Right kidney (tissue), 1 donor: ENCODE measurements around the gene ASB1.
A peak's percentile ranks its signal among the peaks of the same experiment; 100 is the strongest.

ENCODE experiments used
- DNase-seq: peaks from one replicate; pipeline ENCODE4 v3.0.0-alpha.2; 2016

The ASB1 gene

GRCh38 chr2:238445409-238446190 lies 18.9 kb downstream of the ASB1 start:
- no peak for DNase-seq

DNA sequence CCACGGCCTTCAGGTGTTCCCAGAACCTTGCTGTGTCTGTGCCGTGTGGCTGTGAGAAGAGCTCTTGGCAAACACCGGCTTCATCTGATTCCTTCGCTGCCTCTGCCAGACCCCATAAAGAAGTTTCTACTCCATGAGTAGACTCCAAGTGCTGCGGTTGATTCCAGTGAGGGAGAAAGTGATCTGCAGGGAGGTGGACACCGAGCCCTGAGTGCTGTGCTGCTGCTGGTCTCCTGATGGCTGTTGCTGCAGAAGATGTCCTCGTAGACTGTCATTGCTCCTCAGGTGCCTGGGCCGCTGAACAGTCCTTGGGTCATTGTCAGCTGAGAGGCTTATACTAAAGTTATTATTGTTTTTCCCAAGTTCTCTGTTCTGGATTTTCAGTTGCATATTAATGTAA lies 19.6 kb downstream of the ASB1 start:
- DNase-seq = no peak

DNA sequence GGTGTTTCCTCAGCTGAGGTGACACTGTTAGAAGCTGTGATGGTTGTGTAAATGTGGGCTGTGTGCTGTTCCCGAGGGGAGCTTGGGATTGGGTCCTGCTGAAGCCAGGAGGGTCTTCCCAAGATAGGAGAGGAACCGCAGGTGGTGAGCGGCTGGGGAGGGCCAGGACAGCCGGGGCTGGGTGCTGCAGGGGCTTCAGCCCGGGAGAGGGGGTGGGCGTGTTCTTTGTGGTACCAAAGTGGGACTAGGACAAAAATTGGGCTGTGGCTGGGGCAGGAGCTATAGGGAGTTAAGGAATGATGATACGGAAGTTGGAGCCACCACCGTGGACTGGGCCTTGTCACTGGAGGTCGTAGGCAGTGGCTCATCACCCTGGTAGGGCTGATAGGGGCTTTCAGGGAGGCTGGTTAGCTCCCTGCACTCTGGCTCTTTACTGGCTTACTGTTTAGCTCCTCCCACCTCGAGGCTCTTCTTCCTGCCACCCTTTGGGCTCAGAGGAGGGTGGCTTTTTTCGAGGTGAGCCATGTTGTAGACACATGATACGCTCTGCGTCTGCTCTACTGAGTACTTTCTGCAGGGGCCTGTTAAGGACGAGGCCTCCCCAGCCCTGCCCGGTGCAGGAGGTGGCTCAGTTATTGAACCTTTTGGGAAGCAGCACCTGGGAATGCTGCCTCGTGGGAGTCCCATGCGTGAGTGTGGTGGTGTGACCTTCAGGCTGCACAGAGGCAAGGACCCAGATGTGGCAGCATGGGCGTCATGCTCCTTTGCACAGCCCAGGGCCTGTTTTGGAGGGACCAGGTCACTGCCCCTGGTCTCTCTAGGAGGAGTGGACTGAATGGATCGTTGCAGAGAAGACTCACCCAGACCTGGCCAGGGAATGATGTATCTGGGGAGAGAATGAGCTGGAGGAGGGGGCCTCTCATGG lies 21.6 kb downstream of the ASB1 start:
- no peak for DNase-seq

DNA sequence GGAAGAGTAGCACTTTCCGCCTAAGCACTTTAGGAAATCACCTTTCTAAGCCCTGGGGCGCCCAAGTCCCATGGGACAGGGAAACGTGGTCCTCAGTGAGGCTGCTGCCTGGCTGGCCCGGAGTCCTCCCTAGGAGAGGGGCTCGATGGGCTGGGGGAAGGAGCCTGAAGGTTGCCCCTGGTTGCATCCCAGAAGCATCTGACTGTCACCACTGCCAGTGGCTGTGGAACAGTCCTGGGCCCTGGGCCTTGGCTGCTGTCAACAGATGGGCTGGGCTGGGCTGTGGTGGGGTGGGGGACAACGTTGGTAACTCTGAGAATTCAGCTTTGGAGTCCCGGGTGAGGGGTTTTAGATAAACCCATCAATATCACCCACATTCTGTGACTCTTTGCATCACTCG lies 22.5 kb downstream of the ASB1 start:
- DNase-seq = no peak

- no peak for DNase-seq
These were observed 23.2 kb downstream of the ASB1 start for GRCh38 chr2:238449909-238450417.

GRCh38 chr2:238450440-238450861 lies 23.7 kb downstream of the ASB1 start:
- DNase-seq = no peak

- DNase-seq = no peak
These were observed 27.1 kb downstream of the ASB1 start for GRCh38 chr2:238453842-238454241.

DNA sequence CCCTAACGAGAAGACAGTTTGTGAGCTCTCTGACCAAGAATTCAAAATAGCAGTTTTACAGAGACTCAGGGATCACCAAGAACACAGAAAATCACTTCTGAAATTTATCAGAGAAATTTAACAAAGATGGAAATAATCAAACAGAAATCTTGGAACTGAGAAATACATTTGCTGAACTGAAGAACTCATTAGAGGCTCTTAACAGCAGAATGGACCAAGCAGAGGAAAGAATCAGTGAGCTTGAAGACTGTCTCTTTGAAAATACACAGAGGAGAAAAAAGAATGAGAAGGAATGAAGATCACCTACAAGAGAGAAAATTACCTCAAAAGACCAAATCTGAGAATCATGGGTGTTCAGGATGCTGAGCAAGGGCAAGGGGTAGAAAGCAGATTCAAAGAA lies 29.7 kb downstream of the ASB1 start:
- DNase-seq = no peak

- DNase-seq = no peak
These were observed 30.5 kb downstream of the ASB1 start for GRCh38 chr2:238456970-238457926.

GRCh38 chr2:238457927-238458324 lies 31.2 kb downstream of the ASB1 start:
- no peak for DNase-seq

DNA sequence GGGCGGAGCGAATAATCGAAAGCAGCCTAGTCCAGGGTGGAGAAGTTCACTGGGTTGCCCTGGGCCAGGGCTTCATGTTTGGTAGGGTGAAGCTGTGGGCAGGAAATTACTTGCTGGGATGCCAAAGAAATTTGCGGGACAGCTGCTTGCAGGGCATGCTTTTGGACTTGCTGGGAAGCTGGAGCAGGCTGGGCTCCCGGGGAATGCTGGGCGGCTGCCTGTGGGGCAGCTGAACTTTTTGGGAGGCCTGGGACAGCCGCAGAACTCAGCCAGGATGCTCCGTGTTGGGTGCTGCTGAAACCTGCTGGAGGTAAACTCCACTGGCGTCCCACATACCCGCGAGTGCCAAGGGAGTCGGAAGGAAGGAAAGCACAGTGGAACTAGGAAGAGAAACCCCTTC lies 31.9 kb downstream of the ASB1 start:
- no peak for DNase-seq

- no peak for DNase-seq
These were observed 32.4 kb downstream of the ASB1 start for GRCh38 chr2:238459081-238459629.

GRCh38 chr2:238461051-238461450 lies 34.3 kb downstream of the ASB1 start:
- no peak for DNase-seq

DNA sequence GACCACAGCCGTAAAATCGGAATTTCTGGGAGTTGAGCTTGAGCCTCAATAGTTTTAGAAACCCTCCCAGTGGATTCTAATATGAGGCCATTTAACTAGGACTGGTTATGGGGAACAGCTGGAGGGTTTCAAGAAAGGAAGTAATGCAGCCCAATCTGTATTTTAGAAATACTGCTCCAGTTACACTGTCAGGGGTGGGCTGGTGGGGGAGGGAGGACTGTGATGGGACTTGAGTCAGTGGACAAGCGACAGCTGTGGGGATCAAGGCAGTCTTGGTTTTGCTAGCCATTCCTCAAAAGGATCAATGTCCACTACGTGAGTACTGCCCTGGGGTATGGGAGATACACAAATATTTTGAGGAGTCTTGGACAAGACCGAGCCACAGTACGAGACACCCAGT lies 34.8 kb downstream of the ASB1 start:
- DNase-seq = no peak

- no peak for DNase-seq
These were observed 35.2 kb downstream of the ASB1 start for GRCh38 chr2:238461916-238462315.

GRCh38 chr2:238462782-238463396 lies 36.2 kb downstream of the ASB1 start:
- no peak for DNase-seq

DNA sequence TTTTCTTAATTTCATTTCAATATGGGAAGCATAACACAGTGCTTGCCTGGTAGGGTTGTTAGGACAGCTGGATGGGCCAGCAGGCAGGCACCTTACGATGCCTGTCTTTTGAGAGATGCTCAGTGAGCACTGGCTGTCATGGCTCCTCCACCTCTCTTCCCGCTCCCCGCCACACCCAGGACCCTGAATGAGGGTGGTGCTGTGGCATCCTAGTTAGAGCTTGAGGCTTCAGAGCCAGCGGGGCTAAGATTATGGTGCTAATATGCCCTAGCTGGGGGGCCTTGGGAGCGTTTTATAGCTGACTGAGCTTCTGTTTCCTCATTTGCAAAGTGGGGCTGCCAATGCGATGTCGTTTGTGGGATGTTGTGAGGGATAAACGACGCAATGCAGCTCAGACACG lies 37.7 kb downstream of the ASB1 start:
- no peak for DNase-seq

DNA sequence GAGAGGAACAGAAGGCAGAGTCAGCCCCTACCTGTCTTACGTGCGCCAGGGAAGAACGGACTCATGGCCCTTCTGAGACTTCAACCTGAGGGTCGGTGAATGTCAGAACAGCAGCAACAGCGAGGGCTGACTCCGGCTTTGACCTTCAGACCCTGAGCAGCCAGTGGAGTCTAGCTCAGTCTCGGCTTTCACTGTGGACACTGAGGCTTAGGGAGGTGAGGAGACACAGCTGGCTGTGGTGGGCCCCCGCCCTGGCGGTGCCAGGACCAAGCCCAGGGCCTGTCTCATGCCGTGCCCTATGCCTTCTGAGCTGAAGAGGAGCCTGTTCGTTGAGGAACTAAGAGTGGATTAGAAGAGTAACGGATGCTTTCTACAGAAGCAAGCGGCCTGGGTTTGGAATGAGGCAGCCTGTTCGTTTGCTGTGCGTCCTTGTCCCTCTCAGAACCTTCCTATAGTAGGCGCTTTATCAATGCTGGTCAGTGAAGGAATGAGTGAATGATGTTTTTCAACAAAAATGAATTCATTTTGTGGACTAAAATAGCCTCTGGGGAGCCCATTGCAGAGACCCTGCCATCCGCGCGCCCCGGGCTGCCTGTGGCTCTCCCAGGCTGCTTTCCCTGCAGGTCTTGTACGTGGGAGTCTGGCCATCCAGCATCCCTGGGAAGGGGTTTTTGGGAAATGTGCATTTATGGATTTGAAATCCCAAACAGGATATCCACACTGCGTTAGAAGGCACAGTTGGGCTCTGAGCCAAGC lies 38.9 kb downstream of the ASB1 start:
- DNase-seq = no peak

DNA sequence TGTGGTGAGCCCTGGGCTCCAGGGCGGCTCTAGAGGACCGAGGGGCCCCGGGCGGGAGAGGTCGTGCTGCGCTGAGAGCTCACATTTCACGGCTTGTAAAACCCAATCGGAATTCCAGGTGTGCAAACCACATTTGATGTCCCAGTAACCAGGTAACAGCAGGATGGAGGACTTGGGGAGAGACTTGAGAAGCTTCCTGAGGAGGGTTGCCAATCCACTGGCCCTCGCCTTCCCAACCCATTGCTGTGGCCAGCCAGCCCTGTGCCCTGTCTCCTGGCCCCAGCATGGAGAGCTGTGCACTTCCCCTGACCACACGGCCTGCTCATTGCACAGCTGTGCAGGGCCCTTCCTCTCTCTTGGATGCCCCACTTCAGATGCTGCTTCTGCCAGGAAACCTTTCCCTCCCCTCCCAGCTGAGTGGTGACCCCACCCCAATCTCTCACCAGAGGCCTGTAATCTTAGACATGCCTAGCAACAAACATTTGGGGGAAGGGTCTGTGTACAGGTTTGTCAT lies 39.6 kb downstream of the ASB1 start:
- peak; percentile 37 for DNase-seq

DNA sequence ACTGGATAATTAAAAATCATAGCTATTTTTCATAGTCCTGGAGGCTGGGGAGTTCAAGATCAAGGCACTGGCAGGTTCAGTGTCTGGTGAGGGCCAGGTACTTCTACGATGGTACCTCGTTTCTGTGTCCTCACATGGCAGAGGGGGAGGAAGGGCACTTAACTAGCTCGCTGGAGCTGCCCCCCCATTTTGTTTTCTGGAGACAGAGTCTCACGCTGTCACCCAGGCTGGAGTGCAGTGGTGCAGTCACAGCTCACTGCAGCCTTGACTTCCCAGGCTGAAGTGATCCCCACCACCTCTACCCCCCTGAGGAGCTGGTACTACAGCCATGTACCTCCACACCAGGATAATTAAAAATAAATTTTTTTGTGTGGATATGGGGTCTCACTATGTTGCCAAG lies 40.3 kb downstream of the ASB1 start:
- no peak for DNase-seq
